Fibroblast of skin of scalp (primary cell): ENCODE data around the gene CD81.

Experiments used
- DNase-seq: peaks from one replicate; pipeline ENCODE4 v3.0.0-alpha.2; 2013

CD81 gene

GRCh38 chr11:2377511-2378443 is 667 bp downstream of the CD81 start:
- peak; percentile 56 for DNase-seq

GRCh38 chr11:2378527-2379210 is 1.6 kb downstream of the CD81 start:
- peak; percentile 67 for DNase-seq

GRCh38 chr11:2379466-2380174 is 2.5 kb downstream of the CD81 start:
- no peak for DNase-seq

GRCh38 chr11:2380396-2380795 is 3.3 kb downstream of the CD81 start:
- DNase-seq = no peak

- no peak for DNase-seq
Measured at GRCh38 chr11:2380807-2381350, 3.8 kb downstream of the CD81 start.

- no peak for DNase-seq
Measured at GRCh38 chr11:2381494-2382128, 4.5 kb downstream of the CD81 start.

GRCh38 chr11:2382129-2382517 is 5.0 kb downstream of the CD81 start:
- no peak for DNase-seq

- peak; percentile 48 for DNase-seq
Measured at GRCh38 chr11:2382936-2383851, 6.1 kb downstream of the CD81 start.

- DNase-seq = no peak
Measured at GRCh38 chr11:2383852-2384804, 7.0 kb downstream of the CD81 start.

- DNase-seq = no peak
Measured at GRCh38 chr11:2385156-2386151, 8.3 kb downstream of the CD81 start.

GRCh38 chr11:2386591-2386990 is 9.5 kb downstream of the CD81 start:
- DNase-seq = no peak

- no peak for DNase-seq
Measured at GRCh38 chr11:2387266-2387987, 10.3 kb downstream of the CD81 start.

- no peak for DNase-seq
Measured at GRCh38 chr11:2388431-2389376, 11.6 kb downstream of the CD81 start.

GRCh38 chr11:2389377-2390026 is 12.4 kb downstream of the CD81 start:
- no peak for DNase-seq

GRCh38 chr11:2390091-2390724 is 13.1 kb downstream of the CD81 start:
- no peak for DNase-seq

GRCh38 chr11:2390725-2391151 is 13.6 kb downstream of the CD81 start:
- DNase-seq = peak; percentile 91
